C4-2B (cell line): ENCODE results near the gene EPHB2.

Experiments used
- ZFX ChIP-seq: fragments of 450-650 bp; IDR thresholded peaks from 2 replicates; pipeline ENCODE4 v1.6.1; 2017
- TF ChIP-seq, protein P1 (sequence below): fragments of 450-650 bp; conservative IDR thresholded peaks from 2 replicates; pipeline ENCODE4 v1.5.1; 2017; ENCODE audit warnings: mild to moderate bottlenecking

DNA sequence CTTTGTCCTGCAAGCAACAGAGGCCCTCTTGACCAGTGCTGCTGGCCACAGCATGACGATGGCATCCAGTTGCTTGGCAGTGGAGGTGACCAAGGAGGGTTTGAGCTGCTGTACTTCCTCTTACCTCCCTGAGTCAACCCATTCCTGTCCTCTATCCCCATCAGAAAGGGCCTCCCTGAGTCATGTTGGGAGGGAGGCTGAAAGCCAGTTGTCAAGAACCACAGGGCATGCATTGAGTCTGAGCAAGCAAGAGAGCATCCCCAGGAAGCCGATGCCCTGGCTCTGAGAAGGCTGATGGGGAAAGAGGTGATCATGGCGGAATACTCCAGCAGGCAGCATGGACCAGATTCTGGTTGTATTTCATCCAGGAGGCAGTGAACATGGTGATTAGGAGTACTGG, 192.5 kb downstream of the EPHB2 start:
- TF ChIP-seq, protein P1, sequence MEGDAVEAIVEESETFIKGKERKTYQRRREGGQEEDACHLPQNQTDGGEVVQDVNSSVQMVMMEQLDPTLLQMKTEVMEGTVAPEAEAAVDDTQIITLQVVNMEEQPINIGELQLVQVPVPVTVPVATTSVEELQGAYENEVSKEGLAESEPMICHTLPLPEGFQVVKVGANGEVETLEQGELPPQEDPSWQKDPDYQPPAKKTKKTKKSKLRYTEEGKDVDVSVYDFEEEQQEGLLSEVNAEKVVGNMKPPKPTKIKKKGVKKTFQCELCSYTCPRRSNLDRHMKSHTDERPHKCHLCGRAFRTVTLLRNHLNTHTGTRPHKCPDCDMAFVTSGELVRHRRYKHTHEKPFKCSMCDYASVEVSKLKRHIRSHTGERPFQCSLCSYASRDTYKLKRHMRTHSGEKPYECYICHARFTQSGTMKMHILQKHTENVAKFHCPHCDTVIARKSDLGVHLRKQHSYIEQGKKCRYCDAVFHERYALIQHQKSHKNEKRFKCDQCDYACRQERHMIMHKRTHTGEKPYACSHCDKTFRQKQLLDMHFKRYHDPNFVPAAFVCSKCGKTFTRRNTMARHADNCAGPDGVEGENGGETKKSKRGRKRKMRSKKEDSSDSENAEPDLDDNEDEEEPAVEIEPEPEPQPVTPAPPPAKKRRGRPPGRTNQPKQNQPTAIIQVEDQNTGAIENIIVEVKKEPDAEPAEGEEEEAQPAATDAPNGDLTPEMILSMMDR, result no peak
- TF ChIP-seq ZFX, result no peak
